ENCODE results near the gene SLC10A1.

DNA sequence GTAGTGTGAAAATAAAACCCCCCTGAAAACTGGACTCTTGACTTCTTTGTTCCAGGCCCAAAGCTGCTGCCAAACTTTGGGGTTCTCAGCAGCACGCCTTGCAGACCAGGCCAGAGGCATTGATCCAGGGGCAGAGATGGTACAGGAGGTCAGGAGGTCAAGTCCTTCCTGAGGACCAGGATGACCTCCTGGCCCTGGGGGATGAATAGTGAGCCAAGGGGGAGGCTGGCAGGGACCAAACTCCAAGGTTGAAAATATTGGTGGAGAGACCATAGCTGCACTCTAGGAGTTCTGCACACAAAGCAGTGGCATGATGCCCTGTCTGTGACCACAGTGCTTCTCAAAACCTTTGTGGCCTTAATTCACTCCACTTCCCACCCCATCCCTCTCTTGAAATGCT lies 12.1 kb downstream of the SLC10A1 start:
- TF ChIP-seq, protein P1, sequence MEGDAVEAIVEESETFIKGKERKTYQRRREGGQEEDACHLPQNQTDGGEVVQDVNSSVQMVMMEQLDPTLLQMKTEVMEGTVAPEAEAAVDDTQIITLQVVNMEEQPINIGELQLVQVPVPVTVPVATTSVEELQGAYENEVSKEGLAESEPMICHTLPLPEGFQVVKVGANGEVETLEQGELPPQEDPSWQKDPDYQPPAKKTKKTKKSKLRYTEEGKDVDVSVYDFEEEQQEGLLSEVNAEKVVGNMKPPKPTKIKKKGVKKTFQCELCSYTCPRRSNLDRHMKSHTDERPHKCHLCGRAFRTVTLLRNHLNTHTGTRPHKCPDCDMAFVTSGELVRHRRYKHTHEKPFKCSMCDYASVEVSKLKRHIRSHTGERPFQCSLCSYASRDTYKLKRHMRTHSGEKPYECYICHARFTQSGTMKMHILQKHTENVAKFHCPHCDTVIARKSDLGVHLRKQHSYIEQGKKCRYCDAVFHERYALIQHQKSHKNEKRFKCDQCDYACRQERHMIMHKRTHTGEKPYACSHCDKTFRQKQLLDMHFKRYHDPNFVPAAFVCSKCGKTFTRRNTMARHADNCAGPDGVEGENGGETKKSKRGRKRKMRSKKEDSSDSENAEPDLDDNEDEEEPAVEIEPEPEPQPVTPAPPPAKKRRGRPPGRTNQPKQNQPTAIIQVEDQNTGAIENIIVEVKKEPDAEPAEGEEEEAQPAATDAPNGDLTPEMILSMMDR (conservative IDR thresholded peaks at IDR 0.05; ENCODE audit: low read length): no peak
- no peak for TF ChIP-seq EZH2phosphoT487 (IDR thresholded peaks at IDR 0.05; ENCODE audit: borderline replicate concordance)
